GM23248 (cell line): ENCODE measurements around the gene CRY1.

Experiments
- EZH2 ChIP-seq: fragments of 200-600 bp; sonication (generic); IDR thresholded peaks from 2 replicates; pipeline ENCODE4 v1.6.1; 2018; ENCODE audit warnings: antibody characterized with exemption, mild to moderate bottlenecking; ENCODE audit not compliant: insufficient read depth, poor library complexity, severe bottlenecking
- EZH2phosphoT487 ChIP-seq: fragments of 200-600 bp; sonication (generic); IDR thresholded peaks from 2 replicates; pipeline ENCODE4 v1.6.1; 2018; ENCODE audit warnings: antibody characterized with exemption, moderate library complexity, mild to moderate bottlenecking, low read depth; ENCODE audit not compliant: insufficient read depth

DNA sequence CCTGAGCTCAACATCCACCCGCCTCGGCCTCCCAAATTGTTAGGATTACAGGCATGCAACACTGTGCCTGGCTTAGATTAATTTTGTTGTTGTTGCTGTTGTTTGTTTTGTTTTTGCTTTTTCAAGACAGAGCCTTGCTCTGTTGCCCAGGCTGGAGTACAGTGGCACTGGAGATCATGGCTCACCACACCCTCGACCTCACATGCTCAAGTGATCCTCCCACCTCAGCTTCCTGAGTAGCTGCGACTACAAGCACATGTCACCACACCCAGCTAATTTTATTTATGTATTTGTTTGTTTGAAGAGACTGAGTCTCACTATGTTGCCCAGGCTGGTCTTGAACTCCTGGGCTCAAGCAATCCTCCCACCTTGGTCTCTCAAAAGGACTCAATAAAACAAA lies 26.7 kb downstream of the CRY1 start:
- TF ChIP-seq EZH2 (no peak), EZH2phosphoT487 (no peak)
